ENCODE measurements around the gene BSND. TPM values are rescaled to one million over a fixed set of nuclear protein-coding genes. Genes with fewer than 3 reads are reported as not detected.

Gene BSND
- polyA plus RNA-seq, 1 of the 3 experiments (the other 2 are of a cell fraction) = not detected

- H3K9ac ChIP-seq = no peak overlapping the region
- TF ChIP-seq YY1 (IDR thresholded peaks at IDR 0.05; ENCODE audit: low read depth) (no peak), IRF3 (IDR thresholded peaks at IDR 0.05; ENCODE audit: low read depth, low read length) (no peak), TAF1 (IDR thresholded peaks at IDR 0.05; ENCODE audit: borderline replicate concordance, low read depth, low read length) (no peak), ELF1 (IDR thresholded peaks at IDR 0.05) (no peak), RAD21 (IDR thresholded peaks at IDR 0.05; ENCODE audit: low read length) (no peak), TEAD4 (IDR thresholded peaks at IDR 0.05; ENCODE audit: borderline replicate concordance, insufficient read depth) (no peak), RFX5 (IDR thresholded peaks at IDR 0.05; ENCODE audit: low read length) (no peak), EP300 (IDR thresholded peaks at IDR 0.05; ENCODE audit: borderline replicate concordance in 1 of 2, low read depth in 1 of 2, low read length in 1 of 2) (no peak), NFIC (IDR thresholded peaks at IDR 0.05; ENCODE audit: borderline replicate concordance) (no peak), SMC3 (IDR thresholded peaks at IDR 0.05; ENCODE audit: low read depth, low read length) (no peak), MXI1 (IDR thresholded peaks at IDR 0.05; ENCODE audit: low read depth, low read length) (no peak), GATA2 (CRISPR knock-in tag; IDR thresholded peaks at IDR 0.05) (no peak), TCF12 (IDR thresholded peaks at IDR 0.05) (no peak), FOXJ3 (CRISPR knock-in tag; IDR thresholded peaks at IDR 0.05) (no peak), SIN3A (IDR thresholded peaks at IDR 0.05; ENCODE audit: borderline replicate concordance, low read depth, low read length) (no peak), POLR2AphosphoS5 (IDR thresholded peaks at IDR 0.05; ENCODE audit: low read depth, low read length) (no peak)
- TF ChIP-seq, protein P1, sequence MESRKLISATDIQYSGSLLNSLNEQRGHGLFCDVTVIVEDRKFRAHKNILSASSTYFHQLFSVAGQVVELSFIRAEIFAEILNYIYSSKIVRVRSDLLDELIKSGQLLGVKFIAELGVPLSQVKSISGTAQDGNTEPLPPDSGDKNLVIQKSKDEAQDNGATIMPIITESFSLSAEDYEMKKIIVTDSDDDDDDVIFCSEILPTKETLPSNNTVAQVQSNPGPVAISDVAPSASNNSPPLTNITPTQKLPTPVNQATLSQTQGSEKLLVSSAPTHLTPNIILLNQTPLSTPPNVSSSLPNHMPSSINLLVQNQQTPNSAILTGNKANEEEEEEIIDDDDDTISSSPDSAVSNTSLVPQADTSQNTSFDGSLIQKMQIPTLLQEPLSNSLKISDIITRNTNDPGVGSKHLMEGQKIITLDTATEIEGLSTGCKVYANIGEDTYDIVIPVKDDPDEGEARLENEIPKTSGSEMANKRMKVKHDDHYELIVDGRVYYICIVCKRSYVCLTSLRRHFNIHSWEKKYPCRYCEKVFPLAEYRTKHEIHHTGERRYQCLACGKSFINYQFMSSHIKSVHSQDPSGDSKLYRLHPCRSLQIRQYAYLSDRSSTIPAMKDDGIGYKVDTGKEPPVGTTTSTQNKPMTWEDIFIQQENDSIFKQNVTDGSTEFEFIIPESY (IDR thresholded peaks at IDR 0.05; ENCODE audit: borderline replicate concordance, low read depth) = no peak
- no peaks in the 10 kb centered on the region for H4K20me1 ChIP-seq (ENCODE audit: insufficient read depth)
- no peak for DNase-seq
- peaks cover 44% of the 10 kb centered on the region for H3K27me3 ChIP-seq (ENCODE audit: insufficient read depth)
- 78% methylated on average over 5 of the region's 6 CpGs for WGBS (ENCODE audit: low lambda C conversion rate)
- H3K4me3 ChIP-seq (ENCODE audit: low read depth in 2 of 2, low read length in 1 of 2) = no peak overlapping the region
- no peak overlapping the region for H3K4me2 ChIP-seq
- ChIA-PET CTCF (interaction anchor here (0.6 to 5.9 kb wide), 7 partner anchors 13 to 89 kb away, joined by 3 to 49 read pairs (median 6); no protein-coding TSS in a partner anchor), POLR2A (no interaction called here)
- no peaks in the 10 kb centered on the region for H3K9me3 ChIP-seq
- H3K9me2 ChIP-seq = no peaks in the 10 kb centered on the region
- no peaks in the 10 kb centered on the region for H3K79me2 ChIP-seq (ENCODE audit: insufficient read depth)
- no peak overlapping the region for H3K27ac ChIP-seq (ENCODE audit: low read depth in 2 of 2, low read length in 1 of 2)
- peaks cover 0 to 4% of the 10 kb centered on the region in 2 experiments; a peak in 1 of 4 replicates for H3K4me1 ChIP-seq (ENCODE audit: control insufficient read depth in 1 of 2, insufficient read depth in 2 of 2, low read depth in 1 of 2, low read length in 1 of 2)
- H2AFZ ChIP-seq (ENCODE audit: low read depth) = no peak overlapping the region
- H3K36me3 ChIP-seq (replicated peaks in 1 of 2; ENCODE audit: control insufficient read depth in 1 of 2, insufficient read depth in 2 of 2, low read length in 1 of 2) = no peaks in the 10 kb centered on the region
- no peaks in the 10 kb centered on the region for H3F3A ChIP-seq (replicated peaks; ENCODE audit: insufficient read depth)
Measured at GRCh38 chr1:55034476-55035133, 35.9 kb downstream of the BSND start.
